HEK293 (cell line): ENCODE results near the gene MYRIP.

Experiments used
- BCL11A ChIP-seq: fragments of 450-650 bp; formaldehyde crosslinking; IDR thresholded peaks from 2 replicates; pipeline ENCODE4 v1.5.1; 2016; ENCODE audit warnings: low read depth, missing biosample characterization, missing genetic modification characterization
- GLI4 ChIP-seq: fragments of 450-650 bp; formaldehyde crosslinking; IDR thresholded peaks from 2 replicates; pipeline ENCODE4 v1.5.1; 2016; ENCODE audit warnings: missing biosample characterization, missing genetic modification characterization
- REPIN1 ChIP-seq: fragments of 450-650 bp; formaldehyde crosslinking; IDR thresholded peaks from 2 replicates; pipeline ENCODE4 v1.5.1; 2017; ENCODE audit warnings: missing biosample characterization, missing genetic modification characterization, low read depth
- ZIC2 ChIP-seq: fragments of 450-650 bp; formaldehyde crosslinking; IDR thresholded peaks from 2 replicates; pipeline ENCODE4 v1.5.1; 2016; ENCODE audit warnings: missing biosample characterization, missing genetic modification characterization
- ZNF16 ChIP-seq: fragments of 450-650 bp; formaldehyde crosslinking; IDR thresholded peaks from 2 replicates; pipeline ENCODE4 v1.5.1; 2016; ENCODE audit warnings: low read depth, missing biosample characterization, missing genetic modification characterization
- ZNF335 ChIP-seq: fragments of 450-650 bp; formaldehyde crosslinking; conservative IDR thresholded peaks from 2 replicates; pipeline ENCODE4 v1.5.1; 2016; ENCODE audit warnings: missing biosample characterization, missing genetic modification characterization
- ZNF473 ChIP-seq: fragments of 450-650 bp; formaldehyde crosslinking; IDR thresholded peaks from 2 replicates; pipeline ENCODE4 v1.5.1; 2017; ENCODE audit warnings: missing biosample characterization, missing genetic modification characterization
- ZNF510 ChIP-seq: fragments of 450-650 bp; formaldehyde crosslinking; IDR thresholded peaks from 2 replicates; pipeline ENCODE4 v1.5.1; 2018; ENCODE audit warnings: mild to moderate bottlenecking, missing genetic modification characterization, missing biosample characterization; ENCODE audit not compliant: insufficient replicate concordance
- ZNF585B ChIP-seq: fragments of 450-650 bp; formaldehyde crosslinking; IDR thresholded peaks from 2 replicates; pipeline ENCODE4 v1.5.1; 2016; ENCODE audit warnings: missing biosample characterization, missing genetic modification characterization
- ZNF629 ChIP-seq: fragments of 450-650 bp; formaldehyde crosslinking; IDR thresholded peaks from 2 replicates; pipeline ENCODE4 v1.5.1; 2017; ENCODE audit warnings: missing biosample characterization, missing genetic modification characterization
- ZNF639 ChIP-seq: fragments of 450-650 bp; formaldehyde crosslinking; IDR thresholded peaks from 2 replicates; pipeline ENCODE4 v1.5.1; 2016; ENCODE audit warnings: missing biosample characterization, missing genetic modification characterization
- TF ChIP-seq, protein P1 (sequence below): fragments of 450-650 bp; formaldehyde crosslinking; IDR thresholded peaks from 2 replicates; pipeline ENCODE4 v1.5.1; 2016; ENCODE audit warnings: missing biosample characterization, missing genetic modification characterization
- TF ChIP-seq, protein P2 (sequence below): fragments of 450-650 bp; formaldehyde crosslinking; IDR thresholded peaks from 2 replicates; pipeline ENCODE4 v1.5.1; 2017; ENCODE audit warnings: missing biosample characterization, missing genetic modification characterization

GRCh38 chr3:40078590-40078989 is 269.2 kb downstream of the MYRIP start:
- no peak for TF ChIP-seq GLI4 (tag by site-specific recombination)
- no peak for TF ChIP-seq ZNF629 (tag by site-specific recombination)
- TF ChIP-seq, protein P1, sequence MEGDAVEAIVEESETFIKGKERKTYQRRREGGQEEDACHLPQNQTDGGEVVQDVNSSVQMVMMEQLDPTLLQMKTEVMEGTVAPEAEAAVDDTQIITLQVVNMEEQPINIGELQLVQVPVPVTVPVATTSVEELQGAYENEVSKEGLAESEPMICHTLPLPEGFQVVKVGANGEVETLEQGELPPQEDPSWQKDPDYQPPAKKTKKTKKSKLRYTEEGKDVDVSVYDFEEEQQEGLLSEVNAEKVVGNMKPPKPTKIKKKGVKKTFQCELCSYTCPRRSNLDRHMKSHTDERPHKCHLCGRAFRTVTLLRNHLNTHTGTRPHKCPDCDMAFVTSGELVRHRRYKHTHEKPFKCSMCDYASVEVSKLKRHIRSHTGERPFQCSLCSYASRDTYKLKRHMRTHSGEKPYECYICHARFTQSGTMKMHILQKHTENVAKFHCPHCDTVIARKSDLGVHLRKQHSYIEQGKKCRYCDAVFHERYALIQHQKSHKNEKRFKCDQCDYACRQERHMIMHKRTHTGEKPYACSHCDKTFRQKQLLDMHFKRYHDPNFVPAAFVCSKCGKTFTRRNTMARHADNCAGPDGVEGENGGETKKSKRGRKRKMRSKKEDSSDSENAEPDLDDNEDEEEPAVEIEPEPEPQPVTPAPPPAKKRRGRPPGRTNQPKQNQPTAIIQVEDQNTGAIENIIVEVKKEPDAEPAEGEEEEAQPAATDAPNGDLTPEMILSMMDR (tag by site-specific recombination): no peak
- no peak for TF ChIP-seq ZNF473
- TF ChIP-seq ZNF510 (tag by site-specific recombination): no peak
- TF ChIP-seq ZNF335: no peak
- no peak for TF ChIP-seq ZNF16 (tag by site-specific recombination)
- TF ChIP-seq, protein P2, sequence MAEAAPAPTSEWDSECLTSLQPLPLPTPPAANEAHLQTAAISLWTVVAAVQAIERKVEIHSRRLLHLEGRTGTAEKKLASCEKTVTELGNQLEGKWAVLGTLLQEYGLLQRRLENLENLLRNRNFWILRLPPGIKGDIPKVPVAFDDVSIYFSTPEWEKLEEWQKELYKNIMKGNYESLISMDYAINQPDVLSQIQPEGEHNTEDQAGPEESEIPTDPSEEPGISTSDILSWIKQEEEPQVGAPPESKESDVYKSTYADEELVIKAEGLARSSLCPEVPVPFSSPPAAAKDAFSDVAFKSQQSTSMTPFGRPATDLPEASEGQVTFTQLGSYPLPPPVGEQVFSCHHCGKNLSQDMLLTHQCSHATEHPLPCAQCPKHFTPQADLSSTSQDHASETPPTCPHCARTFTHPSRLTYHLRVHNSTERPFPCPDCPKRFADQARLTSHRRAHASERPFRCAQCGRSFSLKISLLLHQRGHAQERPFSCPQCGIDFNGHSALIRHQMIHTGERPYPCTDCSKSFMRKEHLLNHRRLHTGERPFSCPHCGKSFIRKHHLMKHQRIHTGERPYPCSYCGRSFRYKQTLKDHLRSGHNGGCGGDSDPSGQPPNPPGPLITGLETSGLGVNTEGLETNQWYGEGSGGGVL: no peak
- TF ChIP-seq BCL11A (tag by site-specific recombination): no peak
- no peak for TF ChIP-seq ZNF585B (tag by site-specific recombination)
- TF ChIP-seq ZNF639 (tag by site-specific recombination): no peak
- no peak for TF ChIP-seq ZIC2 (tag by site-specific recombination)
- TF ChIP-seq REPIN1: no peak
